WTC11 (cell line): ENCODE data around the gene ADD2. TPM values are rescaled to one million over a fixed set of nuclear protein-coding genes. Genes with fewer than 3 reads are reported as not detected.

Source experiments
- ATAC-seq: fragments of 200-7000 bp; cut with Tn5 transposase; 2 replicates; pipeline ENCODE4 v1.10.0; 2021; ENCODE audit warnings: mild to moderate bottlenecking, moderate library complexity
- CTCF ChIA-PET: fragments of 300-600 bp; sonication (Branson Sonifier 250); formaldehyde crosslinking; loops from one replicate; lab custom pipeline; 2021; ENCODE audit warnings: antibody characterized with exemption; lab: Charles Lee
- POLR2A ChIA-PET: fragments of 350-600 bp; sonication (Branson Sonifier 250); formaldehyde crosslinking; loops from one replicate; lab custom pipeline; 2021; ENCODE audit warnings: antibody characterized with exemption; lab: Charles Lee
- DNase-seq: peaks from one replicate; pipeline ENCODE4 v3.0.0; 2021; ENCODE audit warnings: low spot score
- H3K27ac Mint-ChIP-seq: 2 replicates; pipeline ENCODE4 v1.8.0; 2021; ENCODE audit warnings: mixed read lengths
- H3K27me3 Mint-ChIP-seq: 2 replicates; pipeline ENCODE4 v1.8.0; 2021; ENCODE audit warnings: low read depth, mild to moderate bottlenecking, moderate library complexity, mixed read lengths
- H3K36me3 Mint-ChIP-seq: 2 replicates; pipeline ENCODE4 v1.8.0; 2021; ENCODE audit warnings: mixed read lengths
- H3K4me1 Mint-ChIP-seq: 2 replicates; pipeline ENCODE4 v1.8.0; 2022; ENCODE audit warnings: mixed read lengths
- H3K4me3 Mint-ChIP-seq: 2 replicates; pipeline ENCODE4 v1.8.0; 2021; ENCODE audit warnings: mild to moderate bottlenecking, moderate library complexity, mixed read lengths
- H3K9me3 Mint-ChIP-seq: 2 replicates; pipeline ENCODE4 v1.8.0; 2021; ENCODE audit warnings: mixed read lengths
- EMX1 ChIP-seq: fragments of 250-450 bp; sonication (Bioruptor Pico); IDR thresholded peaks from 2 replicates; pipeline ENCODE4 v1.8.0; 2021; ENCODE audit warnings: mild to moderate bottlenecking
- ESRRA ChIP-seq: sonication (generic); formaldehyde crosslinking; IDR thresholded peaks from 2 replicates; pipeline ENCODE4 v1.8.1; 2022; ENCODE audit warnings: mild to moderate bottlenecking, missing genetic modification reagents, borderline replicate concordance
- FOXP1 ChIP-seq: sonication (generic); formaldehyde crosslinking; IDR thresholded peaks from 2 replicates; pipeline ENCODE4 v1.8.0; 2022; ENCODE audit warnings: missing genetic modification reagents, mild to moderate bottlenecking, moderate library complexity, borderline replicate concordance
- GABPB1 ChIP-seq: sonication (generic); formaldehyde crosslinking; IDR thresholded peaks from 2 replicates; pipeline ENCODE4 v1.8.1; 2023; ENCODE audit warnings: mild to moderate bottlenecking, missing genetic modification reagents
- KAT7 ChIP-seq: sonication (generic); formaldehyde crosslinking; IDR thresholded peaks from 2 replicates; pipeline ENCODE4 v1.8.1; 2023; ENCODE audit warnings: missing genetic modification reagents, mild to moderate bottlenecking, borderline replicate concordance
- MYBL2 ChIP-seq: sonication (generic); formaldehyde crosslinking; IDR thresholded peaks from 2 replicates; pipeline ENCODE4 v1.8.1; 2023; ENCODE audit warnings: mild to moderate bottlenecking, moderate library complexity, missing genetic modification reagents
- NFATC4 ChIP-seq: fragments of 250-450 bp; sonication (Bioruptor Pico); IDR thresholded peaks from 2 replicates; pipeline ENCODE4 v1.9.0; 2021; ENCODE audit warnings: mild to moderate bottlenecking
- NFE2L1 ChIP-seq: sonication (generic); formaldehyde crosslinking; IDR thresholded peaks from 2 replicates; pipeline ENCODE4 v1.8.1; 2023; ENCODE audit warnings: missing genetic modification reagents
- NFYB ChIP-seq: sonication (generic); formaldehyde crosslinking; conservative IDR thresholded peaks from 2 replicates; pipeline ENCODE4 v1.8.0; 2022; ENCODE audit warnings: low read depth, missing genetic modification reagents
- NR1H2 ChIP-seq: sonication (generic); formaldehyde crosslinking; IDR thresholded peaks from 2 replicates; pipeline ENCODE4 v1.9.0; 2021; ENCODE audit warnings: mild to moderate bottlenecking, moderate library complexity, missing genetic modification reagents
- OVOL2 ChIP-seq: fragments of 250-450 bp; sonication (Bioruptor Pico); IDR thresholded peaks from 2 replicates; pipeline ENCODE4 v1.9.0; 2021; ENCODE audit warnings: mild to moderate bottlenecking, borderline replicate concordance
- ZNF138 ChIP-seq: sonication (generic); formaldehyde crosslinking; conservative IDR thresholded peaks from 2 replicates; pipeline ENCODE4 v1.8.1; 2022; ENCODE audit warnings: mild to moderate bottlenecking, moderate library complexity, missing genetic modification reagents
- ZNF317 ChIP-seq: sonication (generic); formaldehyde crosslinking; IDR thresholded peaks from 2 replicates; pipeline ENCODE4 v1.8.1; 2023; ENCODE audit warnings: low read depth, mild to moderate bottlenecking, moderate library complexity, missing genetic modification reagents, borderline replicate concordance
- total RNA-seq: library from RNA; stranded (reverse); gene quantifications from 3 replicates; pipeline ENCODE4 v1.2.3, GENCODE V29; 2021
- TF ChIP-seq, protein P1 (sequence below): sonication (generic); formaldehyde crosslinking; conservative IDR thresholded peaks from 2 replicates; pipeline ENCODE4 v1.8.1; 2023; ENCODE audit warnings: mild to moderate bottlenecking, low read depth, missing genetic modification reagents, moderate library complexity
- TF ChIP-seq, protein P2 (sequence below): fragments of 250-450 bp; sonication (Bioruptor Pico); IDR thresholded peaks from 2 replicates; pipeline ENCODE4 v1.9.0; 2021; ENCODE audit warnings: mild to moderate bottlenecking
- TF ChIP-seq, protein P3 (sequence below): sonication (generic); formaldehyde crosslinking; IDR thresholded peaks from 2 replicates; pipeline ENCODE4 v1.8.1; 2023; ENCODE audit warnings: mild to moderate bottlenecking, missing genetic modification reagents, moderate library complexity
- TF ChIP-seq, protein P4 (sequence below): sonication (generic); formaldehyde crosslinking; conservative IDR thresholded peaks from 2 replicates; pipeline ENCODE4 v1.8.1; 2022; ENCODE audit warnings: mild to moderate bottlenecking, missing genetic modification reagents
- TF ChIP-seq, protein P5 (sequence below): sonication (generic); formaldehyde crosslinking; IDR thresholded peaks from 2 replicates; pipeline ENCODE4 v1.8.1; 2023; ENCODE audit warnings: mild to moderate bottlenecking, missing genetic modification reagents
- TF ChIP-seq, protein P6 (sequence below): sonication (generic); formaldehyde crosslinking; IDR thresholded peaks from 2 replicates; pipeline ENCODE4 v1.8.1; 2022; ENCODE audit warnings: mild to moderate bottlenecking, moderate library complexity, missing genetic modification reagents
- TF ChIP-seq, protein P7 (sequence below): sonication (generic); formaldehyde crosslinking; IDR thresholded peaks from 2 replicates; pipeline ENCODE4 v1.8.1; 2022; ENCODE audit warnings: low read depth, missing genetic modification reagents, borderline replicate concordance
- TF ChIP-seq, protein P8 (sequence below): sonication (generic); formaldehyde crosslinking; IDR thresholded peaks from 2 replicates; pipeline ENCODE4 v1.8.0; 2022; ENCODE audit warnings: mild to moderate bottlenecking, missing genetic modification reagents
- TF ChIP-seq, protein P9 (sequence below): sonication (generic); formaldehyde crosslinking; IDR thresholded peaks from 2 replicates; pipeline ENCODE4 v1.8.1; 2022; ENCODE audit warnings: mild to moderate bottlenecking, missing genetic modification reagents, moderate library complexity, borderline replicate concordance

Gene ADD2
- total RNA-seq, 1 experiment from 2014 or later = 196 TPM

DNA sequence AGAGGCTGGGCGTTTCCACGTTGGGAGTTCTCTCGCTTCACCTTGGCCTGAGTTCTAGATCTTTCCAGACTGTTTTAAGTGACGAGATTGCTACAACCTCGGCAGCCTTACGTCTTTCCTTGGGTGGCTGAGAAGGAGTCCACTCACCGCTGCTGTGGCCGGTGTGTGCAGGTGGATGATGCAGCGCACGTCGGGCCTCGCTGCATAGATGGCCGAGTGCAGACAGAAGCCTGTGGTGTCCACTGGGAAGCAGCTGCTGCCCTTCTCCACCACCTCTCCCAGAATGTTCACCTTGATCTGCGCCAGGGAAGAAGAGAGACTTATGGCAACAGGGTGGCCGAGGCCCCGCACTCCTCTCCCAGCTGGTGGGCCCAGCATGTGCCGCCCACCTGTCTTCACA lies 75.7 kb downstream of the ADD2 start (continued):
- no peak for TF ChIP-seq NFE2L1 (CRISPR knock-in tag)
- TF ChIP-seq FOXP1 (CRISPR knock-in tag) = no peak
- TF ChIP-seq, protein P1, sequence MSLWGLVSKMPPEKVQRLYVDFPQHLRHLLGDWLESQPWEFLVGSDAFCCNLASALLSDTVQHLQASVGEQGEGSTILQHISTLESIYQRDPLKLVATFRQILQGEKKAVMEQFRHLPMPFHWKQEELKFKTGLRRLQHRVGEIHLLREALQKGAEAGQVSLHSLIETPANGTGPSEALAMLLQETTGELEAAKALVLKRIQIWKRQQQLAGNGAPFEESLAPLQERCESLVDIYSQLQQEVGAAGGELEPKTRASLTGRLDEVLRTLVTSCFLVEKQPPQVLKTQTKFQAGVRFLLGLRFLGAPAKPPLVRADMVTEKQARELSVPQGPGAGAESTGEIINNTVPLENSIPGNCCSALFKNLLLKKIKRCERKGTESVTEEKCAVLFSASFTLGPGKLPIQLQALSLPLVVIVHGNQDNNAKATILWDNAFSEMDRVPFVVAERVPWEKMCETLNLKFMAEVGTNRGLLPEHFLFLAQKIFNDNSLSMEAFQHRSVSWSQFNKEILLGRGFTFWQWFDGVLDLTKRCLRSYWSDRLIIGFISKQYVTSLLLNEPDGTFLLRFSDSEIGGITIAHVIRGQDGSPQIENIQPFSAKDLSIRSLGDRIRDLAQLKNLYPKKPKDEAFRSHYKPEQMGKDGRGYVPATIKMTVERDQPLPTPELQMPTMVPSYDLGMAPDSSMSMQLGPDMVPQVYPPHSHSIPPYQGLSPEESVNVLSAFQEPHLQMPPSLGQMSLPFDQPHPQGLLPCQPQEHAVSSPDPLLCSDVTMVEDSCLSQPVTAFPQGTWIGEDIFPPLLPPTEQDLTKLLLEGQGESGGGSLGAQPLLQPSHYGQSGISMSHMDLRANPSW (CRISPR knock-in tag) = no peak
- TF ChIP-seq, protein P2, sequence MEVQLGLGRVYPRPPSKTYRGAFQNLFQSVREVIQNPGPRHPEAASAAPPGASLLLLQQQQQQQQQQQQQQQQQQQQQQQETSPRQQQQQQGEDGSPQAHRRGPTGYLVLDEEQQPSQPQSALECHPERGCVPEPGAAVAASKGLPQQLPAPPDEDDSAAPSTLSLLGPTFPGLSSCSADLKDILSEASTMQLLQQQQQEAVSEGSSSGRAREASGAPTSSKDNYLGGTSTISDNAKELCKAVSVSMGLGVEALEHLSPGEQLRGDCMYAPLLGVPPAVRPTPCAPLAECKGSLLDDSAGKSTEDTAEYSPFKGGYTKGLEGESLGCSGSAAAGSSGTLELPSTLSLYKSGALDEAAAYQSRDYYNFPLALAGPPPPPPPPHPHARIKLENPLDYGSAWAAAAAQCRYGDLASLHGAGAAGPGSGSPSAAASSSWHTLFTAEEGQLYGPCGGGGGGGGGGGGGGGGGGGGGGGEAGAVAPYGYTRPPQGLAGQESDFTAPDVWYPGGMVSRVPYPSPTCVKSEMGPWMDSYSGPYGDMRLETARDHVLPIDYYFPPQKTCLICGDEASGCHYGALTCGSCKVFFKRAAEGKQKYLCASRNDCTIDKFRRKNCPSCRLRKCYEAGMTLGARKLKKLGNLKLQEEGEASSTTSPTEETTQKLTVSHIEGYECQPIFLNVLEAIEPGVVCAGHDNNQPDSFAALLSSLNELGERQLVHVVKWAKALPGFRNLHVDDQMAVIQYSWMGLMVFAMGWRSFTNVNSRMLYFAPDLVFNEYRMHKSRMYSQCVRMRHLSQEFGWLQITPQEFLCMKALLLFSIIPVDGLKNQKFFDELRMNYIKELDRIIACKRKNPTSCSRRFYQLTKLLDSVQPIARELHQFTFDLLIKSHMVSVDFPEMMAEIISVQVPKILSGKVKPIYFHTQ (CRISPR knock-in tag) = no peak
- no peak for TF ChIP-seq NFATC4 (CRISPR knock-in tag)
- no peak for TF ChIP-seq ZNF317
- TF ChIP-seq EMX1 = no peak
- no peak for TF ChIP-seq ESRRA (CRISPR knock-in tag)

DNA sequence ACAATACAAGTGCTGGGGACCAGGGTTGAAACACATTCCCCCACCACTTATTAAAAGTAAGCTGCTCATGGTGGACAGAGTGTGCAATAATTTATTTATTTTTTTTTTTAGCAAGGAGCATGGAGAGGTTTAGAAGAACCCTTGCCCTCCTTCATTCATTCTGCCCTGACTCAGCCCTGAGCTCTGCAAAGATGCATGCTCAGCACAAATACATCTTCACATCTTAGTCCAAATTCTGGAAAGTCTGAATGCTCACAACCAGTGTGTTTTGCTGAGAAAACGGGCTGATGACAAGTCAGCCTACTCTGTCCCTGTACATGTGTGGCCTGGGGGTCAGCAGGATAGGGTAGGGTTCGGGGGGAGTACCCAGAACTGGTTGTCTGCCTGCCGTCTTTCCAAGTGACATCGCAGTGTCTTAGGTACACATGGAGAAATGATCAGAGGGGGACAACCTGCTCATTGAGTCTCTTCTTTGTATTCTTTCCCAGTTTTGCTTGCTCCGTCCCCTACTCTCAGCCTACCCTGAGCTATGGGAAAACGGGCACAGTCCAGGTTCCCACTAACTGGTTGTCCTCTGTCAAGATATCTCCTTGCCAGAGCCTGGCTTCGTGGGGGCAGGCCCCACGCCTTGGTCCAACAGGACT lies 76.4 kb downstream of the ADD2 start:
- Mint-ChIP-seq H3K27me3 (no peaks in the 10 kb centered on the region), H3K4me1 (peaks cover 12% of the 10 kb centered on the region), H3K27ac (no peak overlapping the region), H3K9me3 (no peaks in the 10 kb centered on the region), H3K36me3 (peaks cover 78% of the 10 kb centered on the region), H3K4me3 (no peak overlapping the region)
- no peak for DNase-seq
- ChIA-PET POLR2A (no interaction called here), CTCF (no interaction called here)
- ATAC-seq = no peak
- TF ChIP-seq, protein P3, sequence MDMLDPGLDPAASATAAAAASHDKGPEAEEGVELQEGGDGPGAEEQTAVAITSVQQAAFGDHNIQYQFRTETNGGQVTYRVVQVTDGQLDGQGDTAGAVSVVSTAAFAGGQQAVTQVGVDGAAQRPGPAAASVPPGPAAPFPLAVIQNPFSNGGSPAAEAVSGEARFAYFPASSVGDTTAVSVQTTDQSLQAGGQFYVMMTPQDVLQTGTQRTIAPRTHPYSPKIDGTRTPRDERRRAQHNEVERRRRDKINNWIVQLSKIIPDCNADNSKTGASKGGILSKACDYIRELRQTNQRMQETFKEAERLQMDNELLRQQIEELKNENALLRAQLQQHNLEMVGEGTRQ (CRISPR knock-in tag) = no peak
- TF ChIP-seq GABPB1 (CRISPR knock-in tag) (no peak), NFE2L1 (CRISPR knock-in tag) (no peak), NFYB (CRISPR knock-in tag) (no peak), OVOL2 (CRISPR knock-in tag) (no peak), NR1H2 (no peak), ZNF138 (no peak), MYBL2 (no peak), NFATC4 (CRISPR knock-in tag) (no peak), KAT7 (CRISPR knock-in tag) (no peak)
- TF ChIP-seq, protein P4, sequence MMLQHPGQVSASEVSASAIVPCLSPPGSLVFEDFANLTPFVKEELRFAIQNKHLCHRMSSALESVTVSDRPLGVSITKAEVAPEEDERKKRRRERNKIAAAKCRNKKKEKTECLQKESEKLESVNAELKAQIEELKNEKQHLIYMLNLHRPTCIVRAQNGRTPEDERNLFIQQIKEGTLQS (CRISPR knock-in tag) = no peak
- TF ChIP-seq, protein P5, sequence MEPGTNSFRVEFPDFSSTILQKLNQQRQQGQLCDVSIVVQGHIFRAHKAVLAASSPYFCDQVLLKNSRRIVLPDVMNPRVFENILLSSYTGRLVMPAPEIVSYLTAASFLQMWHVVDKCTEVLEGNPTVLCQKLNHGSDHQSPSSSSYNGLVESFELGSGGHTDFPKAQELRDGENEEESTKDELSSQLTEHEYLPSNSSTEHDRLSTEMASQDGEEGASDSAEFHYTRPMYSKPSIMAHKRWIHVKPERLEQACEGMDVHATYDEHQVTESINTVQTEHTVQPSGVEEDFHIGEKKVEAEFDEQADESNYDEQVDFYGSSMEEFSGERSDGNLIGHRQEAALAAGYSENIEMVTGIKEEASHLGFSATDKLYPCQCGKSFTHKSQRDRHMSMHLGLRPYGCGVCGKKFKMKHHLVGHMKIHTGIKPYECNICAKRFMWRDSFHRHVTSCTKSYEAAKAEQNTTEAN (CRISPR knock-in tag) = no peak
- TF ChIP-seq, protein P6, sequence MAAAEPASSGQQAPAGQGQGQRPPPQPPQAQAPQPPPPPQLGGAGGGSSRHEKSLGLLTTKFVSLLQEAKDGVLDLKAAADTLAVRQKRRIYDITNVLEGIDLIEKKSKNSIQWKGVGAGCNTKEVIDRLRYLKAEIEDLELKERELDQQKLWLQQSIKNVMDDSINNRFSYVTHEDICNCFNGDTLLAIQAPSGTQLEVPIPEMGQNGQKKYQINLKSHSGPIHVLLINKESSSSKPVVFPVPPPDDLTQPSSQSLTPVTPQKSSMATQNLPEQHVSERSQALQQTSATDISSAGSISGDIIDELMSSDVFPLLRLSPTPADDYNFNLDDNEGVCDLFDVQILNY (CRISPR knock-in tag) = no peak
- TF ChIP-seq, protein P7, sequence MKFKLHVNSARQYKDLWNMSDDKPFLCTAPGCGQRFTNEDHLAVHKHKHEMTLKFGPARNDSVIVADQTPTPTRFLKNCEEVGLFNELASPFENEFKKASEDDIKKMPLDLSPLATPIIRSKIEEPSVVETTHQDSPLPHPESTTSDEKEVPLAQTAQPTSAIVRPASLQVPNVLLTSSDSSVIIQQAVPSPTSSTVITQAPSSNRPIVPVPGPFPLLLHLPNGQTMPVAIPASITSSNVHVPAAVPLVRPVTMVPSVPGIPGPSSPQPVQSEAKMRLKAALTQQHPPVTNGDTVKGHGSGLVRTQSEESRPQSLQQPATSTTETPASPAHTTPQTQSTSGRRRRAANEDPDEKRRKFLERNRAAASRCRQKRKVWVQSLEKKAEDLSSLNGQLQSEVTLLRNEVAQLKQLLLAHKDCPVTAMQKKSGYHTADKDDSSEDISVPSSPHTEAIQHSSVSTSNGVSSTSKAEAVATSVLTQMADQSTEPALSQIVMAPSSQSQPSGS = no peak
- TF ChIP-seq, protein P8, sequence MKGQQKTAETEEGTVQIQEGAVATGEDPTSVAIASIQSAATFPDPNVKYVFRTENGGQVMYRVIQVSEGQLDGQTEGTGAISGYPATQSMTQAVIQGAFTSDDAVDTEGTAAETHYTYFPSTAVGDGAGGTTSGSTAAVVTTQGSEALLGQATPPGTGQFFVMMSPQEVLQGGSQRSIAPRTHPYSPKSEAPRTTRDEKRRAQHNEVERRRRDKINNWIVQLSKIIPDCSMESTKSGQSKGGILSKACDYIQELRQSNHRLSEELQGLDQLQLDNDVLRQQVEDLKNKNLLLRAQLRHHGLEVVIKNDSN (CRISPR knock-in tag) = no peak
- TF ChIP-seq, protein P9, sequence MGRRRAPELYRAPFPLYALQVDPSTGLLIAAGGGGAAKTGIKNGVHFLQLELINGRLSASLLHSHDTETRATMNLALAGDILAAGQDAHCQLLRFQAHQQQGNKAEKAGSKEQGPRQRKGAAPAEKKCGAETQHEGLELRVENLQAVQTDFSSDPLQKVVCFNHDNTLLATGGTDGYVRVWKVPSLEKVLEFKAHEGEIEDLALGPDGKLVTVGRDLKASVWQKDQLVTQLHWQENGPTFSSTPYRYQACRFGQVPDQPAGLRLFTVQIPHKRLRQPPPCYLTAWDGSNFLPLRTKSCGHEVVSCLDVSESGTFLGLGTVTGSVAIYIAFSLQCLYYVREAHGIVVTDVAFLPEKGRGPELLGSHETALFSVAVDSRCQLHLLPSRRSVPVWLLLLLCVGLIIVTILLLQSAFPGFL = no peak
